ENCODE results near the gene PLA2G2C.

The PLA2G2C gene

GRCh38 chr1:20120796-20121195 lies 65.5 kb downstream of the PLA2G2C start:
- TF ChIP-seq SIN3A (IDR thresholded peaks at IDR 0.05; ENCODE audit: borderline replicate concordance, insufficient read depth, low read length) = no peak
- TF ChIP-seq FOXP2 (optimal IDR thresholded peaks at IDR 0.05; ENCODE audit: borderline replicate concordance, extremely low read depth, extremely low read length, insufficient read depth) = no peak
- TF ChIP-seq REST (IDR thresholded peaks at IDR 0.05; ENCODE audit: insufficient read depth in 1 of 2, low read depth in 2 of 2, low read length in 2 of 2) = no peak
- no peak for TF ChIP-seq POLR2AphosphoS5 (IDR thresholded peaks at IDR 0.05; ENCODE audit: low read depth, low read length)
- no peak for TF ChIP-seq TAF1 (IDR thresholded peaks at IDR 0.05; ENCODE audit: borderline replicate concordance, insufficient read depth, low read length)

DNA sequence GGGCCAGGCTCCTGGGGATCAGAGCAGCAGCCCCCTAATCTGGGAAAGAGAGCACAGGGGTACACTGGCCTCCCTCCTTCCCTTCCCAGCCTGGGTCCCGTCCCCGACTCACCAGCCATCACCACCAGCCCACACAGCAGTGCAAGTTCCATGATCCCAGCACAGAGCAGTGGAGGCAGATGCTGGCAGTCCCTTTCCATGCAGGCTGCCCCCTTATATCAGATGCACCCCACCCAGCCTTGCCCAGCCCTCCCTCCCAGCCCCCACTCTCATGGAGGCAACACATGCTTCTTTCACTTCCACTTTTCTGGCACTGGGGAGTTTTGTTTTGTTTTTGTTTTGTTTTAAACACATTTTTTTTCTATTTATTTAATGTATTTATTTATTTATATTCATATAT lies 67.0 kb downstream of the PLA2G2C start, which contains the start of gene PLA2G2D:
Gene PLA2G2D (minus strand): TSS at position 190 of the 400 bp plus-strand sequence. CDS start 38 bp downstream, at position 152.
- TF ChIP-seq REST (IDR thresholded peaks at IDR 0.05; ENCODE audit: insufficient read depth in 1 of 2, low read depth in 2 of 2, low read length in 2 of 2) = no peak

- TF ChIP-seq FOXP2 (optimal IDR thresholded peaks at IDR 0.05; ENCODE audit: borderline replicate concordance, extremely low read depth, extremely low read length, insufficient read depth) (no peak), SIN3A (IDR thresholded peaks at IDR 0.05; ENCODE audit: borderline replicate concordance, insufficient read depth, low read length) (no peak), REST (IDR thresholded peaks at IDR 0.05; ENCODE audit: insufficient read depth in 1 of 2, low read depth in 2 of 2, low read length in 2 of 2) (no peak), TAF1 (IDR thresholded peaks at IDR 0.05; ENCODE audit: borderline replicate concordance, insufficient read depth, low read length) (no peak), POLR2AphosphoS5 (IDR thresholded peaks at IDR 0.05; ENCODE audit: low read depth, low read length) (no peak)
These were observed 69.1 kb downstream of the PLA2G2C start for GRCh38 chr1:20117236-20117635.

DNA sequence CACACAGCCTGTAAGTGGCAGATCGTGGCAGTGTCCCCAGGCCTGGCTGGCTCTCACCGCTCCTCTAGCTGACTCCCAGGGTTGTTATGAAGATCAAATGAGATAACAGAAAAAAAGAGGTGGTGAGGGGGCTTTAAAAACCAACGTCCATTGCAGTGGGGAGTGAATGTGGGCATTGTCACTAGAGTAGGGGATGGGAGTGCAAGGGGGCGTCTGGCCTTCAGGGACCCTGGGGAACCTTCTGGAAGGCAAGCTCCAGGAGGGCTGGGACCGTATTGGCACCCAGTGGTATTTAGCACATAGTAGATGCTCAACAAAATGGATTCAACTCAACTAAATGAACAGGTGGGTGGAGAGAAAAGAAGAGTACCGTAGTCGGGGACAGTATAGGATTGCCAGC lies 70.4 kb downstream of the PLA2G2C start:
- TF ChIP-seq SIN3A (IDR thresholded peaks at IDR 0.05; ENCODE audit: borderline replicate concordance, insufficient read depth, low read length) = no peak
- no peak for TF ChIP-seq FOXP2 (optimal IDR thresholded peaks at IDR 0.05; ENCODE audit: borderline replicate concordance, extremely low read depth, extremely low read length, insufficient read depth)
- no peak for TF ChIP-seq POLR2AphosphoS5 (IDR thresholded peaks at IDR 0.05; ENCODE audit: low read depth, low read length)
- TF ChIP-seq REST (IDR thresholded peaks at IDR 0.05; ENCODE audit: insufficient read depth in 1 of 2, low read depth in 2 of 2, low read length in 2 of 2) = no peak
- no peak for TF ChIP-seq TAF1 (IDR thresholded peaks at IDR 0.05; ENCODE audit: borderline replicate concordance, insufficient read depth, low read length)

GRCh38 chr1:20115479-20115878 lies 70.8 kb downstream of the PLA2G2C start:
- no peak for TF ChIP-seq POLR2AphosphoS5 (IDR thresholded peaks at IDR 0.05; ENCODE audit: low read depth, low read length)
- TF ChIP-seq REST (IDR thresholded peaks at IDR 0.05; ENCODE audit: insufficient read depth in 1 of 2, low read depth in 2 of 2, low read length in 2 of 2) = no peak
- no peak for TF ChIP-seq SIN3A (IDR thresholded peaks at IDR 0.05; ENCODE audit: borderline replicate concordance, insufficient read depth, low read length)
- no peak for TF ChIP-seq TAF1 (IDR thresholded peaks at IDR 0.05; ENCODE audit: borderline replicate concordance, insufficient read depth, low read length)
